Endodermal cell (in vitro differentiated cells): Measurements from ENCODE around the gene RBM38. TPM values are rescaled to one million over a fixed set of nuclear protein-coding genes. Genes with fewer than 3 reads are reported as not detected.

Experiments used
- DNase-seq: peaks from one replicate; pipeline ENCODE4 v3.0.0-alpha.2; 2017
- H3K27ac ChIP-seq: 2 replicates; pipeline ENCODE4 v1.5.1; 2013; ENCODE audit warnings: mild to moderate bottlenecking, low read depth, low read length, moderate library complexity
- H3K27me3 ChIP-seq: 2 replicates; pipeline ENCODE4 v1.6.1; 2013; ENCODE audit warnings: mild to moderate bottlenecking, low read length, moderate library complexity; ENCODE audit not compliant: insufficient read depth, control insufficient read depth, poor library complexity, severe bottlenecking
- H3K36me3 ChIP-seq: 2 replicates; pipeline ENCODE4 v1.7.0; 2013; ENCODE audit warnings: mild to moderate bottlenecking, low read length, moderate library complexity; ENCODE audit not compliant: control insufficient read depth, insufficient read depth
- H3K4me1 ChIP-seq: one replicate; pipeline ENCODE4 v1.7.0; 2013; ENCODE audit warnings: low read length; ENCODE audit not compliant: control insufficient read depth, insufficient read depth
- H3K4me3 ChIP-seq: 2 replicates; pipeline ENCODE4 v1.5.1; 2013; ENCODE audit warnings: mild to moderate bottlenecking, low read length, moderate library complexity
- H3K9ac ChIP-seq: 2 replicates; pipeline ENCODE4 v1.6.1; 2013; ENCODE audit warnings: mild to moderate bottlenecking, low read length, moderate library complexity; ENCODE audit not compliant: poor library complexity, severe bottlenecking; ENCODE audit errors: extremely low read depth
- H3K9me3 ChIP-seq: 2 replicates; pipeline ENCODE4 v1.6.1; 2013; ENCODE audit warnings: mild to moderate bottlenecking, low read length, moderate library complexity; ENCODE audit not compliant: control insufficient read depth
- H3K27ac Mint-ChIP-seq: 2 replicates; pipeline ENCODE4 v1.8.0; 2020; ENCODE audit warnings: mixed read lengths
- H3K27me3 Mint-ChIP-seq: 2 replicates; pipeline ENCODE4 v1.8.0; 2021; ENCODE audit warnings: mild to moderate bottlenecking, mixed read lengths; ENCODE audit not compliant: insufficient read depth
- H3K36me3 Mint-ChIP-seq: 2 replicates; pipeline ENCODE4 v1.8.0; 2020; ENCODE audit warnings: low read depth, mixed read lengths
- H3K4me1 Mint-ChIP-seq: 2 replicates; pipeline ENCODE4 v1.8.0; 2020; ENCODE audit warnings: mixed read lengths
- H3K4me3 Mint-ChIP-seq: 2 replicates; pipeline ENCODE4 v1.8.0; 2020; ENCODE audit warnings: mild to moderate bottlenecking, moderate library complexity, mixed read lengths
- H3K9me3 Mint-ChIP-seq: 2 replicates; pipeline ENCODE4 v1.8.0; 2020; ENCODE audit warnings: mild to moderate bottlenecking, mixed read lengths
- CTCF ChIP-seq: fragments of 200-600 bp; sonication (generic); conservative IDR thresholded peaks from 2 replicates; pipeline ENCODE4 v1.5.0; 2021; ENCODE audit warnings: antibody characterized with exemption, mild to moderate bottlenecking
- WGBS, 2 experiments: methylation state at CpG; one replicate each; pipeline versions ENCODE4 v1.1.5 to v1.1.7; 2013; ENCODE audit warnings: missing lambda C conversion rate in 2 of 2, mixed read lengths in 1 of 2; ENCODE audit not compliant: insufficient coverage in 1 of 2, insufficient read length in 1 of 2; 5-methylcytosine and 5-hydroxymethylcytosine counted together
- total RNA-seq, 2 donors: library from RNA; stranded (reverse); fragmentation: NEBNext Ultra II Directional in 1 of 2; extraction: Animal tissue kit (Norgen Biotek cat#: 25700) in 1 of 2; gene quantifications; 2 replicates in 1 of 2; 3 replicates in 1 of 2; pipeline ENCODE4 v1.2.1, GENCODE V29; 2021

Gene RBM38
- total RNA-seq, 2 donors from 2014 or later, result 29.0 to 30.2 TPM

- peaks cover 26% of the 10 kb centered on the region for H3K36me3 ChIP-seq
- H3K27ac ChIP-seq, result peak overlapping the region; percentile 83
- Mint-ChIP-seq H3K4me3 (no peak overlapping the region), H3K27ac (peak overlapping the region; percentile 58), H3K4me1 (peaks cover 10% of the 10 kb centered on the region), H3K36me3 (peaks cover 46% of the 10 kb centered on the region), H3K27me3 (no peaks in the 10 kb centered on the region), H3K9me3 (no peaks in the 10 kb centered on the region)
- peaks cover 7% of the 10 kb centered on the region for H3K4me1 ChIP-seq
- no peak overlapping the region for H3K9ac ChIP-seq
- no peak for TF ChIP-seq CTCF
- DNase-seq, result no peak
- no peaks in the 10 kb centered on the region for H3K27me3 ChIP-seq
- no peaks in the 10 kb centered on the region for H3K9me3 ChIP-seq
- H3K4me3 ChIP-seq, result no peak overlapping the region
- 82 to 90% methylated on average over 15 to 16 of the region's 16 CpGs for WGBS, 2 experiments
Measured at GRCh38 chr20:57396212-57396983, 5.2 kb downstream of the RBM38 start.

- Mint-ChIP-seq H3K36me3 (peaks cover 52% of the 10 kb centered on the region), H3K27ac (no peak overlapping the region), H3K4me1 (peaks cover 10% of the 10 kb centered on the region), H3K27me3 (no peaks in the 10 kb centered on the region), H3K9me3 (no peaks in the 10 kb centered on the region), H3K4me3 (no peak overlapping the region)
- Histone ChIP-seq H3K4me3 (no peak overlapping the region), H3K27me3 (no peaks in the 10 kb centered on the region), H3K9me3 (no peaks in the 10 kb centered on the region), H3K36me3 (peaks cover 26% of the 10 kb centered on the region), H3K9ac (no peak overlapping the region), H3K4me1 (peaks cover 6% of the 10 kb centered on the region), H3K27ac (no peak overlapping the region)
- DNase-seq, result no peak
- TF ChIP-seq CTCF, result no peak
- 82 to 95% methylated on average over 15 to 16 of the region's 16 CpGs for WGBS, 2 experiments
Measured at GRCh38 chr20:57396984-57397692, 5.9 kb downstream of the RBM38 start.

- H3K4me1 ChIP-seq, result peaks cover 1% of the 10 kb centered on the region
- TF ChIP-seq CTCF, result no peak
- H3K4me3 Mint-ChIP-seq, result no peak overlapping the region
- no peaks in the 10 kb centered on the region for H3K9me3 Mint-ChIP-seq
- H3K27me3 ChIP-seq, result no peaks in the 10 kb centered on the region
- no peak overlapping the region for H3K27ac ChIP-seq
- no peaks in the 10 kb centered on the region for H3K27me3 Mint-ChIP-seq
- WGBS, 2 experiments, result 82 to 93% methylated on average over 11 to 13 of the region's 13 CpGs
- H3K9me3 ChIP-seq, result no peaks in the 10 kb centered on the region
- no peak overlapping the region for H3K9ac ChIP-seq
- peaks cover 10% of the 10 kb centered on the region for H3K4me1 Mint-ChIP-seq
- peaks cover 53% of the 10 kb centered on the region for H3K36me3 Mint-ChIP-seq
- no peak for DNase-seq
- H3K36me3 ChIP-seq, result peaks cover 26% of the 10 kb centered on the region
- no peak overlapping the region for H3K4me3 ChIP-seq
- H3K27ac Mint-ChIP-seq, result peak overlapping the region; percentile 60
Measured at GRCh38 chr20:57397693-57398108, 6.5 kb downstream of the RBM38 start.
